HepG2 (cell line): ENCODE data around the gene PNRC1. TPM values are rescaled to one million over a fixed set of nuclear protein-coding genes. Genes with fewer than 3 reads are reported as not detected.

Source experiments
- ATF7-NPFF ChIP-seq: sonication (generic); formaldehyde crosslinking; IDR thresholded peaks from 2 replicates; pipeline ENCODE4 v1.8.1; 2023; ENCODE audit warnings: mild to moderate bottlenecking, low read depth, missing genetic modification reagents, moderate library complexity
- DNMT1 ChIP-seq: sonication (generic); formaldehyde crosslinking; IDR thresholded peaks from 2 replicates; pipeline ENCODE4 v1.5.1; 2020; ENCODE audit warnings: mild to moderate bottlenecking, missing genetic modification reagents
- HOXA3 ChIP-seq: sonication (generic); formaldehyde crosslinking; IDR thresholded peaks from 2 replicates; pipeline ENCODE4 v1.5.0; 2020; ENCODE audit warnings: missing genetic modification reagents
- IKZF4 ChIP-seq: sonication (generic); formaldehyde crosslinking; IDR thresholded peaks from 2 replicates; pipeline ENCODE4 v1.5.1; 2020; ENCODE audit warnings: borderline replicate concordance, mild to moderate bottlenecking, low read depth, missing genetic modification reagents; ENCODE audit errors: not compliant biosample characterization
- ISL2 ChIP-seq: sonication (generic); formaldehyde crosslinking; IDR thresholded peaks from 2 replicates; pipeline ENCODE4 v1.5.0; 2020; ENCODE audit warnings: missing genetic modification reagents
- NFYB ChIP-seq: sonication (generic); formaldehyde crosslinking; IDR thresholded peaks from 2 replicates; pipeline ENCODE4 v1.4.0; 2020; ENCODE audit warnings: missing genetic modification reagents
- PAX8 ChIP-seq: sonication (generic); formaldehyde crosslinking; IDR thresholded peaks from 2 replicates; pipeline ENCODE4 v1.8.0; 2022; ENCODE audit warnings: mild to moderate bottlenecking, missing genetic modification reagents, borderline replicate concordance
- PHF21A ChIP-seq: sonication (generic); formaldehyde crosslinking; IDR thresholded peaks from 2 replicates; pipeline ENCODE4 v1.5.0; 2020; ENCODE audit warnings: mild to moderate bottlenecking, missing genetic modification reagents
- SIN3B ChIP-seq: fragments of 150-350 bp; IDR thresholded peaks from 2 replicates; pipeline ENCODE4 v1.6.1; 2014; ENCODE audit warnings: low read length
- TAF15 ChIP-seq: fragments of 200-400 bp; formaldehyde crosslinking; IDR thresholded peaks from one replicate; pipeline ENCODE4 v1.6.1; 2018; ENCODE audit warnings: mild to moderate bottlenecking, low read depth, low read length; ENCODE audit not compliant: poor library complexity, severe bottlenecking
- TCF12 ChIP-seq, 2 experiments: fragments of 450-650 bp in 1 of 2; sonication (generic) in 1 of 2; formaldehyde crosslinking in 1 of 2; IDR thresholded peaks; 2 replicates each; pipeline versions ENCODE4 v1.6.1 to v1.8.0; 2017 to 2022; ENCODE audit warnings: antibody characterized with exemption in 1 of 2, mild to moderate bottlenecking in 1 of 2, missing genetic modification reagents in 1 of 2, moderate library complexity in 1 of 2
- TSC22D2 ChIP-seq: sonication (generic); formaldehyde crosslinking; IDR thresholded peaks from 2 replicates; pipeline ENCODE4 v1.5.1; 2020; ENCODE audit warnings: missing genetic modification reagents, mild to moderate bottlenecking, borderline replicate concordance
- YY1 ChIP-seq: IDR thresholded peaks from 2 replicates; pipeline ENCODE4 v1.6.1; 2011; ENCODE audit warnings: low read length, low read depth, moderate library complexity, mild to moderate bottlenecking; ENCODE audit not compliant: insufficient read depth, insufficient replicate concordance
- ZC3H4 ChIP-seq: sonication (generic); formaldehyde crosslinking; IDR thresholded peaks from 2 replicates; pipeline ENCODE4 v1.4.0; 2020; ENCODE audit warnings: missing genetic modification reagents, borderline replicate concordance
- ZKSCAN1 ChIP-seq: fragments of 150-350 bp; IDR thresholded peaks from 2 replicates; pipeline ENCODE4 v1.6.1; 2014; ENCODE audit warnings: low read length
- ZNF850 ChIP-seq: sonication (generic); formaldehyde crosslinking; conservative IDR thresholded peaks from 2 replicates; pipeline ENCODE4 v1.9.0; 2021; ENCODE audit warnings: mild to moderate bottlenecking, missing genetic modification reagents
- polyA plus RNA-seq, 8 experiments: library from polyadenylated mRNA; depleted of rRNA in 3 of 8; stranded (reverse) in 7 of 8; unstranded in 1 of 8; fragments of >200 nt; fragmentation: Illumina TruSeq in 4 of 8; extraction: Trizol in 4 of 8; gene quantifications; 2 replicates each; pipeline versions ENCODE4 v1.2.1 to v1.2.3, GENCODE V29; 2011 to 2016; ENCODE audit warnings: low read depth in 4 of 8, missing spikeins in 1 of 8, mixed read lengths in 1 of 8; ENCODE audit not compliant: insufficient read depth in 1 of 8
- total RNA-seq, 5 experiments: library from RNA; depleted of rRNA; stranded (reverse); fragments of >200 nt; fragmentation: Illumina TruSeq; extraction: Trizol; gene quantifications; 2 replicates each; pipeline ENCODE4 v1.2.3, GENCODE V29; 2016; ENCODE audit warnings: low read depth in 1 of 5
- TF ChIP-seq, protein P1 (sequence below): sonication (generic); formaldehyde crosslinking; IDR thresholded peaks from 2 replicates; pipeline ENCODE4 v1.8.1; 2023; ENCODE audit warnings: mild to moderate bottlenecking, moderate library complexity, missing genetic modification reagents
- TF ChIP-seq, protein P2 (sequence below): sonication (generic); formaldehyde crosslinking; IDR thresholded peaks from 2 replicates; pipeline ENCODE4 v1.9.0; 2021; ENCODE audit warnings: missing genetic modification reagents, mild to moderate bottlenecking, borderline replicate concordance
- TF ChIP-seq, protein P3 (sequence below): sonication (generic); formaldehyde crosslinking; IDR thresholded peaks from 2 replicates; pipeline ENCODE4 v1.8.1; 2022; ENCODE audit warnings: low read depth, mild to moderate bottlenecking, missing genetic modification reagents
- TF ChIP-seq, protein P4 (sequence below): sonication (generic); formaldehyde crosslinking; IDR thresholded peaks from 2 replicates; pipeline ENCODE4 v1.4.0; 2020; ENCODE audit warnings: mild to moderate bottlenecking, missing genetic modification reagents
- TF ChIP-seq, protein P5 (sequence below): IDR thresholded peaks from 2 replicates; pipeline ENCODE4 v1.6.1; 2016; ENCODE audit warnings: missing compliant biosample characterization, missing genetic modification reagents, borderline replicate concordance

PNRC1 gene
- total and polyA plus RNA-seq, 2 of the 13 experiments (the other 11 are each of a cell fraction or from before 2014, with no cell fraction given): 17.6 to 36.0 TPM

DNA sequence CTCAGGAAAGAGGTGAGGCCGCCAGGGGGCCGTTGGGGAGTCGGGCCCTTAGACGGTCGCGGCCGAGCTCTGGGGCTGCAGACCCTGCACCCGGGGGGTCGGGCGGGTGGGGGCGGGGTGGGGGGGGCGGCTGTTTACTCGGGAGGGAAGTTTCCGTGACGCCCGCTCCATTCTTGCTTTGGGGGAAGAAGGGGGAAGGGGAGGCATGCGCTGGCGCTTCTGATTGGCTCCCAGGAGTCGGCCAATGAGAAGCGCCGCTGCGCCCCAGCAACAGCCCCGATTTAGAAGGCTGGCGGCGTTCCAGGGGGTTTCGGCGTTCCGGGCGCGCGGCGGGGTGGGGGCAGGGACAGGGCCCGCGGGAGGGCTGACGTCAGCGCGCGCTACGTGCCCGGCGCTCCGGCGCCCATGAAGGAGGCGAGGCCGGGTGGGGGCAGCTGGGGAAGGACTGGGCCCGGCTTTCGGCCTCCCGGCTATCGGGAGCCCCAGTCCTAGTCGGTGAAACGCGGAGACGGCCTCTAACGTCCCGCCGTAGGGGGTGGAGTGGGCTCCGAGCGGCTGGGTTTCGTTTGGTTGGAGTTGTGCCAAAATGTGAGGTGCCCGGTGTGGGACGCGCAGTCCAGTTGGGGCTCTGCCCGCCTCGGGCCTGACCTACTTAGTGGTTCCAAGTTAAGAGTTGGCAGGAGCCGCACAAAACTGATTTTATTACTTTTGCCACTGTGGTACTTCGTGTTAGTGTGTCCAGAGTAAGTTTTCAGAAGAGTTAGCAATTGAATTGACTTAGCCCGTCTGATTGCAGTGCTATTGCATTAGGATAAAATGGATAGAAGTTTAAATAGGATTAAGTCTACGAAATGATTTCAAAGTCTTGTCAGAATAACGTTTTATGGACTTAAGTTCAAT lies 1.1 kb downstream of the PNRC1 start (continued):
- TF ChIP-seq, protein P1, sequence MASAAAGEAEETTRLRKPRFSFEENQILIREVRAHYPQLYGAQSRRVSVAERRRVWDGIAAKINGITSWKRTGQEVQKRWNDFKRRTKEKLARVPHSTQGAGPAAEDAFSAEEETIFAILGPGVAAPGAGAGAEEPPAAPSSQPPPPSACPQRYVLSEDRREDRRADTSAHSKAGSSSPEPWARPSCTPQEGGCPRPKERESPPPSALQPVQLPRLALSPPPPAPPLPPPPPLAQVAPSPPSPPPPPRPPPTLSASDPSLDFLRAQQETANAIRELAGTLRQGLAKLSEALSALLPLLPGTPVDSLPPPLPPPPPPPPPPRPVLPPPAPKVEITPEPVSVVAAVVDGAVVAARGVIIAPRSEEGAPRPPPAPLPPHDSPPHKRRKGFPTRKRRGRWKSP (CRISPR knock-in tag): peak; percentile 92
- TF ChIP-seq YY1 (peak; percentile 92), ISL2 (CRISPR knock-in tag) (peak; percentile 76), ZNF850 (CRISPR knock-in tag) (no peak), PAX8 (0 out of 2 replicates have a peak, but pooled peaks have one; percentile 39), ATF7-NPFF (CRISPR knock-in tag) (peak; percentile 59; the same call in 1 of the 2 replicates), NFYB (CRISPR knock-in tag) (peak; percentile 81), PHF21A (peak; percentile 94), TCF12 (IDR thresholded peaks at IDR 0.05) (no peak), TCF12 (CRISPR knock-in tag; IDR thresholded peaks at IDR 0.05) (no peak; the same call in 1 of the 2 replicates), IKZF4 (CRISPR knock-in tag) (no peak), DNMT1 (CRISPR knock-in tag) (no peak), TSC22D2 (CRISPR knock-in tag) (no peak), ZC3H4 (no peak), ZKSCAN1 (no peak), SIN3B (no peak), TAF15 (no peak), HOXA3 (CRISPR knock-in tag) (peak; percentile 94)
- TF ChIP-seq, protein P2, sequence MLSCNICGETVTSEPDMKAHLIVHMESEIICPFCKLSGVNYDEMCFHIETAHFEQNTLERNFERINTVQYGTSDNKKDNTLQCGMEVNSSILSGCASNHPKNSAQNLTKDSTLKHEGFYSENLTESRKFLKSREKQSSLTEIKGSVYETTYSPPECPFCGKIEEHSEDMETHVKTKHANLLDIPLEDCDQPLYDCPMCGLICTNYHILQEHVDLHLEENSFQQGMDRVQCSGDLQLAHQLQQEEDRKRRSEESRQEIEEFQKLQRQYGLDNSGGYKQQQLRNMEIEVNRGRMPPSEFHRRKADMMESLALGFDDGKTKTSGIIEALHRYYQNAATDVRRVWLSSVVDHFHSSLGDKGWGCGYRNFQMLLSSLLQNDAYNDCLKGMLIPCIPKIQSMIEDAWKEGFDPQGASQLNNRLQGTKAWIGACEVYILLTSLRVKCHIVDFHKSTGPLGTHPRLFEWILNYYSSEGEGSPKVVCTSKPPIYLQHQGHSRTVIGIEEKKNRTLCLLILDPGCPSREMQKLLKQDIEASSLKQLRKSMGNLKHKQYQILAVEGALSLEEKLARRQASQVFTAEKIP: no peak
- TF ChIP-seq, protein P3, sequence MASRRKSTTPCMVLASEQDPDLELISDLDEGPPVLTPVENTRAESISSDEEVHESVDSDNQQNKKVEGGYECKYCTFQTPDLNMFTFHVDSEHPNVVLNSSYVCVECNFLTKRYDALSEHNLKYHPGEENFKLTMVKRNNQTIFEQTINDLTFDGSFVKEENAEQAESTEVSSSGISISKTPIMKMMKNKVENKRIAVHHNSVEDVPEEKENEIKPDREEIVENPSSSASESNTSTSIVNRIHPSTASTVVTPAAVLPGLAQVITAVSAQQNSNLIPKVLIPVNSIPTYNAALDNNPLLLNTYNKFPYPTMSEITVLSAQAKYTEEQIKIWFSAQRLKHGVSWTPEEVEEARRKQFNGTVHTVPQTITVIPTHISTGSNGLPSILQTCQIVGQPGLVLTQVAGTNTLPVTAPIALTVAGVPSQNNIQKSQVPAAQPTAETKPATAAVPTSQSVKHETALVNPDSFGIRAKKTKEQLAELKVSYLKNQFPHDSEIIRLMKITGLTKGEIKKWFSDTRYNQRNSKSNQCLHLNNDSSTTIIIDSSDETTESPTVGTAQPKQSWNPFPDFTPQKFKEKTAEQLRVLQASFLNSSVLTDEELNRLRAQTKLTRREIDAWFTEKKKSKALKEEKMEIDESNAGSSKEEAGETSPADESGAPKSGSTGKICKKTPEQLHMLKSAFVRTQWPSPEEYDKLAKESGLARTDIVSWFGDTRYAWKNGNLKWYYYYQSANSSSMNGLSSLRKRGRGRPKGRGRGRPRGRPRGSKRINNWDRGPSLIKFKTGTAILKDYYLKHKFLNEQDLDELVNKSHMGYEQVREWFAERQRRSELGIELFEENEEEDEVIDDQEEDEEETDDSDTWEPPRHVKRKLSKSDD (CRISPR knock-in tag): peak; percentile 93
- TF ChIP-seq, protein P4, sequence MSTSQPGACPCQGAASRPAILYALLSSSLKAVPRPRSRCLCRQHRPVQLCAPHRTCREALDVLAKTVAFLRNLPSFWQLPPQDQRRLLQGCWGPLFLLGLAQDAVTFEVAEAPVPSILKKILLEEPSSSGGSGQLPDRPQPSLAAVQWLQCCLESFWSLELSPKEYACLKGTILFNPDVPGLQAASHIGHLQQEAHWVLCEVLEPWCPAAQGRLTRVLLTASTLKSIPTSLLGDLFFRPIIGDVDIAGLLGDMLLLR (CRISPR knock-in tag): peak; percentile 47; the same call in 1 of the 2 replicates
- TF ChIP-seq, protein P5, sequence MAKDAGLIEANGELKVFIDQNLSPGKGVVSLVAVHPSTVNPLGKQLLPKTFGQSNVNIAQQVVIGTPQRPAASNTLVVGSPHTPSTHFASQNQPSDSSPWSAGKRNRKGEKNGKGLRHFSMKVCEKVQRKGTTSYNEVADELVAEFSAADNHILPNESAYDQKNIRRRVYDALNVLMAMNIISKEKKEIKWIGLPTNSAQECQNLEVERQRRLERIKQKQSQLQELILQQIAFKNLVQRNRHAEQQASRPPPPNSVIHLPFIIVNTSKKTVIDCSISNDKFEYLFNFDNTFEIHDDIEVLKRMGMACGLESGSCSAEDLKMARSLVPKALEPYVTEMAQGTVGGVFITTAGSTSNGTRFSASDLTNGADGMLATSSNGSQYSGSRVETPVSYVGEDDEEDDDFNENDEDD (CRISPR knock-in tag): peak; percentile 70; the same call in 1 of the 2 replicates
